HG02973 (cell line): ENCODE measurements around the gene DAB1.

Experiments used
- ATAC-seq: cut with Tn5 transposase; IDR thresholded peaks from one replicate; pipeline ENCODE4 v1.9.1; 2021; ENCODE audit warnings: moderate library complexity; ENCODE audit not compliant: unreplicated experiment

The DAB1 gene

DNA sequence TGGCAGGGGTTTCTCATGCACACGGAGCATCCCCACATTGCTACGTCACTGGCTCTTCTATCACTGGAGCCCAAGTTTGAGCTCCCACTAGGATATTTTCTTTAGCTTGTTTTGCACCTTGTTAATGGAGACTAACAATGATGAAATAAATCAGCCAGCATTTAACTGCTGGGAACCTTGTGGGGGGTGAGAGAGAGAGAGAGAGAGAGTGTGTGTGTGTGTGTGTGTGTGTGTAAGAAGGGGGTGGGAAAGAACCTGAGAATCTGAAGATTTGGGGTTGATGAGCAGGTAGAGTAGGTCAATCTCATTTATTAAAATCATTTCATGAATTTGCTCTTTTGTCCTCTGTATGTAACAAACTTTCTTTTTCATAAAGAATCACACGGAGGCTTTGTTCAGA is 458.7 kb downstream of the DAB1 start:
- ATAC-seq = no peak

DNA sequence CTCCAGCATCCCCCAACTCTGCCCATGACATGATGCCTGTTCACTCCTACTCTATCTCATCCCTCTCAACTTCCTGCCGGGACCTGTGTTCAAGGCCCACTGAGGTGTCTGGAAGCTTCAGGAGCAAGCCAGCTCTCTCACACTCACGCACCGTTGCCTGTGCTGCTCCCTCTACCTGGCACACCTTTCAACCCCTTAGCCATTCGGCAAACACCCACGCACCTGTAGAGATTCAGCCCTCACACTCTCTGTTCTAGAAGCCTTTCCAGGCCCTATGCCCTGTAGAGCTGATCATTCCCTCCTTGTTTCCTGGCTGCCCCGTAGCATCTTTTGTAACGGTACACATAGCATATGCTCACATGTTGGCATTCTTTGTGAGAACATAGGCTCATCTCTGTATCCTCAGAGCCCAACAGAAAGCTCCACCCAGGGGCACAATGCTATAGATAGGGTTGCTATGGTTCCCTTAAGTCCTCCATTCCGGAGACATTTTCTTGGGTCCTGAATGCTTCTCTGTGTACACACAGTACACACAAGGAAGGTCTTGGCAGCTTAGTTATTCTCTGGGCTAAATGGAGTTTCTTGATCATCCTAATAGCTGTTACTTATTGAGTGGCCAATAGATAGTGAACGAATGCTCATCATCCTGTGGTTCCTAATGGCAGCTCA is 459.4 kb downstream of the DAB1 start:
- no peak for ATAC-seq

DNA sequence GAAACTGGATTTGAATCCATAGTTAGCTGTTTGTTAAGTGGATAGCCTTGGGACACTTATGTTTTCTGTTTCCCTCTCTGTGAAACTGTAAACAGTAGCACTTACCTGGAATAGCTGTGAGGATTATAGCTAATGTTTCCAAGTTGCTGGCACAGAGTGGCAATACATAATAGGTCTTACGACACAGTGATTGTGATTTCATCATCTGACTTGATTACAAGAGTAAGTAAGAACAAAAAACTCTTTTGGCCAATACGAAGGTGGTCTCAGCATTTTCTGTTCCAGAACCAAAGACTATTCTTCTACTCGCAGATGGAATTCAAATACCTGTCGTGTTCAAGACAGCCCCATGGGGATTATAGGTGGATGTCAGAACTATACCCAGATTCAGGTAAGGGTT is 460.2 kb downstream of the DAB1 start:
- no peak for ATAC-seq

DNA sequence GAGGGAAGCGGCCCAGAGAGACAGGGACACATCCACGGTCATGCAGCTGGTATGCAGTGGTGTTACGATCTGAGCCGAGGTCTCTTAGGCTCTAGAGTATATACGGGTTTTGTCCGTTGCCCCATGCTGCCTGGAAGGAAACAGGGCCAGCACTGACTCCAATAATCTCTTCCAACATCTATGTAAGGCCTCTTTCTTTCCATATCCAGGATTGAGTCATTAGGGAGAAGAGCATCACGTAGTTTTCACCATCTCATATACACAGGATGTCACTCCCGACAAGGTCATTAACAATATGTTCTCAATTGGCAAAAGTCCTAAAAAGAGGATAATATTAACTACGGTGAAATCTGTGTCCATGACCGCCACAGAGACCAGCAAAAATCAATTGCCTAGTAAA is 462.4 kb downstream of the DAB1 start:
- no peak for ATAC-seq

DNA sequence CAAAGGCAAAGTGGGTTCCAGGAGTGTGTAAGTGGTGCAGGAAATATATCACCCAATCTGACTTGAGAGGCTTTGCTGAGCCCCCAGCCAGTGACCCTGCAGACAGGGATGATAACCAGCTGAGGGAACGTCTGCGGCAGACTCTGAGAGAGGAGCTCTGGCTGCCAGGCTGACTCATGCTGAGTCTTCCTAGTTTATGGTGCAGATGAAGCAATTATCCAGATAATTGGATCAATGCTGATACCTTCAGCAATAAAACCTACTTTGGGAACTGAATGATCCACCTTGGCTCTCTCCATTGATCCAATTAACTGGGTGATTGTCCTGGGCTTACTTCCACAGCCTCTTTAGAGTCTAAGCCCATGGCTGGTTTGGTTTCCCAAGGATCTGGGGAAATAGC is 465.3 kb downstream of the DAB1 start:
- no peak for ATAC-seq

DNA sequence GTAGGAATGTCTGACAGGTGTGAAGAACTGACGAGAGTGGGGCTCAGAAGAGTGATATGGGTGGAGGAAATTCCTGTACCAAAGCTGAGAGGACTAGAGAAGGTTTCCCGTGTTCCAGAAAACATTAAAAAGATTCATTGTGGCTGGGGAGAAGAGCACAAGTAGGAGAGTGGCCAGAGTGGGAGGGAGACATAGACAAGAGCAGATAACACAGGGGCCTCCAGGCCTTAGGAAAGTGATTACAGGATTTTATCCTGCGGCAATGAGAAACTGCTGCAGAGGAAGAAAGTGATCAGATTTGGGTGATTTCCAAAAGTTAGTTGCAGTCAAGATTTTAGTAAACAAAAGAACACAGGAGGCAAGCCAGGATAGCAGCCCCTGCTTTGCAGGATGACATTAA is 465.9 kb downstream of the DAB1 start:
- ATAC-seq = no peak

DNA sequence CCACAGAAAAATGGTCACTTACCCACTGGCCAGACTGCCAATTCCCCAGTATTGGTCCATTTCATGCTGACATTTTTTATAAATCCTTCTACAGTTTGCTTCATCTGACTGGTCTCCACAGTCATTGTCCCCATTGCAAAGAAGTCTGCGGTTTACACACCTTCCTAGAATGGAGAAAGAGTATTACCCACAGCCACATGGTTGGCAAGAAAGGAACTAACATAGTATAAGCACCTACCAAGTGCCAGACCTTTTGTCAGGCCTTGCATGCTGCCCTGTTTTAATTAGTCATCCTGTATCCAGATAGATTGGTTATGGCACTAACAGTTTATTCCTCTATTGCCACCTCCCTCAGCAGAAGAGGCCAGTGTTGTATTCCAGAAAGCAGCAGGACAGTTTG is 469.2 kb downstream of the DAB1 start:
- ATAC-seq = no peak

DNA sequence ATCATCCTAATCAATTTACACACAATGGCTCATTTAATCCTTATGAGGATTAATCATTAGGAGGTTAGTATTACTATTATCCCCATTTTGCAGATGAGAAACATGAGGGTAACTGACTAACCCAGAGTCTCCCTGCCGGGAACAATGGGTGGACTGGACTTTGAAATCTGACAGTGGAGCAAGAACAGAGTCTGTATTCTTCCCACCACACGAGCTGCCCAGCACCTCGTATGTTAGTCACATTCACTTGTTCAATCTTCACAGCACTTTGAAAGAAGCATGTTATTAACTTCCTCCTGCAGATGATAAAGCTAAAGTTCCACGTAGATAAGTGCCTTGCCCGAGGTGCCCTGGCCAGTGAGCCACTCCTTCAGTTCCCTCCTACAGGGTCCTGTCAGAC is 470.5 kb downstream of the DAB1 start:
- no peak for ATAC-seq

DNA sequence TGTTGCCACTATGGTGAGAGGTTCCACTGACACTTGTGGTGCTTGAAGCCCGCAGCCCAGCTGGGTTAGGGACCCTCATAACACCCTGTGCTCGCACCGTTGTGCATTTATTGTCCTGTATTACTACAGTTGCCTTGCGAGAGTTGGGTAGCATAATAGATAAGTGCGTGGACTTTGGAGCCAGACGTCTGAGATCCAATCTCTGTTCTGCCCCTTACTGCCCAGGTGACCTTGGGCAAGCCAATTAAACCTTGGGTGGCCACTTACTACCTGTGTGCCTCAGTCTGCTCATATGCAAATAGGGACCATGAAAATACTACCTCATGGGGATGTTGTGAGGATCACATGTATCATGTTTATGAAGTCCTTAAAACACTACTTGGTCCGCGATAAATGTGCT is 471.4 kb downstream of the DAB1 start:
- no peak for ATAC-seq

DNA sequence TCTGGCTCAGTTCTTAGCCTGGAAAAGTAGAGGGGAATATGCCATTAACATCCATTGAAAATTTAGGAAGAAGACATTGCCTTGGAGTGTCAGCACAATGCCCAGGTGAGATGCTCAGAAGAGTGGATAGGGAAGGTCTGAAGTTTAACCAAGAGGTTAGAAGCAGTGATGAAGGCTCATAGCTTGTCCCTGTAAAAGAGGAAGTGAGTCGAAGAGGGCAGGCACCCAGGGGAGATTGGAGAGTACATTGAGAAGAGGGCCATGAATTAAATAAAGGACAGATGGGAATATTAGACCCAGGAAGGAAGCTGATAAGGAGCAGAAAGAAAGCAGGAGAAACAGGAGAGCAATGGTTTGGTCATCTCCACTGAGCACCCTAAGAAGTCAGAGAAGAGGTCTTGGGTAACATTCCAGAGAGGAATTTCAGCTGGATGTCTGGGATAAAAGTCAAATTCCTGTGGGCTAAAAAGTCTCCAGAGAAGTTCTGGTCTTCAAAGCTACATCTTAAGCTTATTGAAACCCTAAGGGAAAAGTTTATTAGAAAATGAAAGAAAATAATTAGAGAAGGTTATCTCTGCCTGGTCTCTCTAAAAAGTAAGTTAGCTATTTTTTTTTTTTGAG is 475.3 kb downstream of the DAB1 start:
- no peak for ATAC-seq
